ENCODE results near the gene MAB21L3.

Gene MAB21L3

GRCh38 chr1:116119876-116120275, 8.7 kb downstream of the MAB21L3 start:
- TF ChIP-seq SP1 (IDR thresholded peaks at IDR 0.05) (no peak), NFRKB (IDR thresholded peaks at IDR 0.05) (no peak), ARNT (IDR thresholded peaks at IDR 0.05) (no peak), TARDBP (IDR thresholded peaks at IDR 0.05) (no peak), PKNOX1 (IDR thresholded peaks at IDR 0.05) (no peak), SUZ12 (IDR thresholded peaks at IDR 0.05) (no peak), LEF1 (IDR thresholded peaks at IDR 0.05; ENCODE audit: borderline replicate concordance) (no peak), FOXA1 (IDR thresholded peaks at IDR 0.05) (no peak), FOXK2 (IDR thresholded peaks at IDR 0.05) (no peak), FOXM1 (IDR thresholded peaks at IDR 0.05; ENCODE audit: borderline replicate concordance) (no peak), HDGF (IDR thresholded peaks at IDR 0.05; ENCODE audit: borderline replicate concordance) (no peak)
- ChIA-PET POLR2A (no interaction called here), CTCF (no interaction called here)
- no peak for DNase-seq (ENCODE audit: extremely low spot score)

GRCh38 chr1:116122955-116123757, 12.0 kb downstream of the MAB21L3 start:
- TF ChIP-seq ARNT (IDR thresholded peaks at IDR 0.05) = no peak
- no peak for TF ChIP-seq SP1 (IDR thresholded peaks at IDR 0.05)
- TF ChIP-seq NFRKB (IDR thresholded peaks at IDR 0.05) = no peak
- TF ChIP-seq HDGF (IDR thresholded peaks at IDR 0.05; ENCODE audit: borderline replicate concordance) = no peak
- no peak for TF ChIP-seq ZNF384 (IDR thresholded peaks at IDR 0.05)
- no peak for TF ChIP-seq CTBP1 (IDR thresholded peaks at IDR 0.05; ENCODE audit: borderline replicate concordance)
- no peak for TF ChIP-seq LEF1 (IDR thresholded peaks at IDR 0.05; ENCODE audit: borderline replicate concordance)
- TF ChIP-seq PKNOX1 (IDR thresholded peaks at IDR 0.05) = no peak
- TF ChIP-seq FOXA1 (IDR thresholded peaks at IDR 0.05) = no peak
- no peak for TF ChIP-seq FOXK2 (IDR thresholded peaks at IDR 0.05)
- no peak for TF ChIP-seq FOXM1 (IDR thresholded peaks at IDR 0.05; ENCODE audit: borderline replicate concordance)
- TF ChIP-seq SUZ12 (IDR thresholded peaks at IDR 0.05) = no peak
- no peak for TF ChIP-seq ELF4 (IDR thresholded peaks at IDR 0.05)
- CTCF ChIA-PET = interaction anchor here (0.6 to 0.7 kb wide), 2 partner anchors 362 to 369 kb away, joined by 3 to 4 read pairs; no protein-coding TSS in a partner anchor
- no peak for DNase-seq (ENCODE audit: extremely low spot score)
- POLR2A ChIA-PET = interaction anchor here (0.5 to 0.7 kb wide), 2 partner anchors 11 to 13 kb away, joined by 3 read pairs; no protein-coding TSS in a partner anchor

GRCh38 chr1:116123837-116124533, 12.8 kb downstream of the MAB21L3 start:
- no peak for TF ChIP-seq L3MBTL2 (conservative IDR thresholded peaks at IDR 0.05)
- TF ChIP-seq FOXM1 (IDR thresholded peaks at IDR 0.05; ENCODE audit: borderline replicate concordance) = no peak
- no peak for TF ChIP-seq PKNOX1 (IDR thresholded peaks at IDR 0.05)
- TF ChIP-seq ZNF384 (IDR thresholded peaks at IDR 0.05) = no peak
- no peak for TF ChIP-seq HDGF (IDR thresholded peaks at IDR 0.05; ENCODE audit: borderline replicate concordance)
- TF ChIP-seq SUZ12 (IDR thresholded peaks at IDR 0.05) = no peak
- no peak for TF ChIP-seq ELF4 (IDR thresholded peaks at IDR 0.05)
- TF ChIP-seq BHLHE40 (IDR thresholded peaks at IDR 0.05; ENCODE audit: borderline replicate concordance) = no peak
- TF ChIP-seq SP1 (IDR thresholded peaks at IDR 0.05) = no peak
- no peak for TF ChIP-seq CTBP1 (IDR thresholded peaks at IDR 0.05; ENCODE audit: borderline replicate concordance)
- no peak for TF ChIP-seq ARNT (IDR thresholded peaks at IDR 0.05)
- no peak for TF ChIP-seq NFRKB (IDR thresholded peaks at IDR 0.05)
- DNase-seq (ENCODE audit: extremely low spot score) = no peak
- ChIA-PET POLR2A (interaction anchor here (0.5 kb wide), 1 partner anchor 12 kb away, joined by 3 read pairs; no protein-coding TSS in a partner anchor), CTCF (interaction anchor here (0.7 kb wide), 1 partner anchor 362 kb away, joined by 4 read pairs; no protein-coding TSS in a partner anchor)

GRCh38 chr1:116125758-116126157, 14.6 kb downstream of the MAB21L3 start:
- POLR2A ChIA-PET = no interaction called here
- TF ChIP-seq TARDBP (IDR thresholded peaks at IDR 0.05) = no peak
- TF ChIP-seq FOXM1 (IDR thresholded peaks at IDR 0.05; ENCODE audit: borderline replicate concordance) = no peak
- TF ChIP-seq PKNOX1 (IDR thresholded peaks at IDR 0.05) = no peak
- TF ChIP-seq ZNF384 (IDR thresholded peaks at IDR 0.05) = no peak
- no peak for TF ChIP-seq NFRKB (IDR thresholded peaks at IDR 0.05)
- no peak for TF ChIP-seq LEF1 (IDR thresholded peaks at IDR 0.05; ENCODE audit: borderline replicate concordance)
- TF ChIP-seq ARNT (IDR thresholded peaks at IDR 0.05) = no peak
- CTCF ChIA-PET = no interaction called here
- DNase-seq (ENCODE audit: extremely low spot score) = no peak

- CTCF ChIA-PET = no interaction called here
- DNase-seq (ENCODE audit: extremely low spot score) = no peak
- POLR2A ChIA-PET = no interaction called here
- TF ChIP-seq SP1 (IDR thresholded peaks at IDR 0.05) = no peak
- no peak for TF ChIP-seq BHLHE40 (IDR thresholded peaks at IDR 0.05; ENCODE audit: borderline replicate concordance)
- TF ChIP-seq FOXM1 (IDR thresholded peaks at IDR 0.05; ENCODE audit: borderline replicate concordance) = no peak
These were observed 15.1 kb downstream of the MAB21L3 start for GRCh38 chr1:116126281-116126680.
